HepG2 (cell line): ENCODE measurements around the gene SPTBN4. TPM values are rescaled to one million over a fixed set of nuclear protein-coding genes. Genes with fewer than 3 reads are reported as not detected.

Source experiments
- FOXA1 ChIP-seq, 2 experiments: fragments of 450-650 bp in 1 of 2; sonication (generic) in 1 of 2; formaldehyde crosslinking in 1 of 2; IDR thresholded peaks; 2 replicates each; pipeline versions ENCODE4 v1.4.0 to v1.6.1; 2016 to 2020; ENCODE audit warnings: missing genetic modification reagents in 1 of 2
- NR2C2 ChIP-seq: sonication (generic); formaldehyde crosslinking; IDR thresholded peaks from 2 replicates; pipeline ENCODE4 v1.4.0; 2020; ENCODE audit warnings: missing genetic modification reagents, mild to moderate bottlenecking, moderate library complexity, borderline replicate concordance
- SYNCRIP ChIP-seq: fragments of 200-400 bp; formaldehyde crosslinking; IDR thresholded peaks from 2 replicates; pipeline ENCODE4 v1.6.1; 2018; ENCODE audit warnings: mild to moderate bottlenecking, low read depth, low read length; ENCODE audit not compliant: insufficient read depth
- TGIF2 ChIP-seq: IDR thresholded peaks from 2 replicates; pipeline ENCODE4 v1.6.1; 2016; ENCODE audit warnings: control low read depth, missing compliant biosample characterization
- ZFX ChIP-seq: sonication (generic); formaldehyde crosslinking; IDR thresholded peaks from 2 replicates; pipeline ENCODE4 v1.4.0; 2020; ENCODE audit warnings: mild to moderate bottlenecking, low read depth, missing genetic modification reagents, moderate library complexity
- ZNF136 ChIP-seq: sonication (generic); formaldehyde crosslinking; IDR thresholded peaks from 2 replicates; pipeline ENCODE4 v1.8.1; 2022; ENCODE audit warnings: low read depth, mild to moderate bottlenecking, moderate library complexity, missing genetic modification reagents
- ZNF138 ChIP-seq: sonication (generic); formaldehyde crosslinking; IDR thresholded peaks from 2 replicates; pipeline ENCODE4 v1.5.0; 2020; ENCODE audit warnings: mild to moderate bottlenecking, low read depth, missing genetic modification reagents
- polyA plus RNA-seq, 8 experiments: library from polyadenylated mRNA; depleted of rRNA in 3 of 8; stranded (reverse) in 7 of 8; unstranded in 1 of 8; fragments of >200 nt; fragmentation: Illumina TruSeq in 4 of 8; extraction: Trizol in 4 of 8; gene quantifications; 2 replicates each; pipeline versions ENCODE4 v1.2.1 to v1.2.3, GENCODE V29; 2011 to 2016; ENCODE audit warnings: low read depth in 4 of 8, missing spikeins in 1 of 8, mixed read lengths in 1 of 8; ENCODE audit not compliant: insufficient read depth in 1 of 8
- total RNA-seq, 5 experiments: library from RNA; depleted of rRNA; stranded (reverse); fragments of >200 nt; fragmentation: Illumina TruSeq; extraction: Trizol; gene quantifications; 2 replicates each; pipeline ENCODE4 v1.2.3, GENCODE V29; 2016; ENCODE audit warnings: low read depth in 1 of 5
- TF ChIP-seq, protein P1 (sequence below): sonication (generic); formaldehyde crosslinking; IDR thresholded peaks from 2 replicates; pipeline ENCODE4 v1.4.0; 2020; ENCODE audit warnings: low read depth, mild to moderate bottlenecking, missing genetic modification reagents
- TF ChIP-seq, protein P2 (sequence below): sonication (generic); formaldehyde crosslinking; IDR thresholded peaks from 2 replicates; pipeline ENCODE4 v1.5.1; 2020; ENCODE audit warnings: missing genetic modification reagents, mild to moderate bottlenecking, borderline replicate concordance
- TF ChIP-seq, protein P3 (sequence below): sonication (generic); formaldehyde crosslinking; IDR thresholded peaks from 2 replicates; pipeline ENCODE4 v1.4.0; 2020; ENCODE audit warnings: mild to moderate bottlenecking, missing genetic modification reagents
- TF ChIP-seq, protein P4 (sequence below): sonication (generic); formaldehyde crosslinking; IDR thresholded peaks from 2 replicates; pipeline ENCODE4 v1.5.1; 2020; ENCODE audit warnings: mild to moderate bottlenecking, missing genetic modification reagents, borderline replicate concordance
- TF ChIP-seq, protein P5 (sequence below): sonication (generic); formaldehyde crosslinking; IDR thresholded peaks from 2 replicates; pipeline ENCODE4 v1.4.0; 2020; ENCODE audit warnings: missing genetic modification reagents
- TF ChIP-seq, protein P6 (sequence below): sonication (generic); formaldehyde crosslinking; IDR thresholded peaks from 2 replicates; pipeline ENCODE4 v1.5.1; 2020; ENCODE audit warnings: missing genetic modification reagents, mild to moderate bottlenecking, borderline replicate concordance
- TF ChIP-seq, protein P7 (sequence below): IDR thresholded peaks from 2 replicates; pipeline ENCODE4 v1.6.1; 2016
- TF ChIP-seq, protein P8 (sequence below): sonication (generic); formaldehyde crosslinking; IDR thresholded peaks from 2 replicates; pipeline ENCODE4 v1.8.0; 2022; ENCODE audit warnings: missing genetic modification reagents, mild to moderate bottlenecking, borderline replicate concordance

Gene SPTBN4
- total and polyA plus RNA-seq, 2 of the 13 experiments (the other 11 are each of a cell fraction or from before 2014, with no cell fraction given), result 0.11 TPM

DNA sequence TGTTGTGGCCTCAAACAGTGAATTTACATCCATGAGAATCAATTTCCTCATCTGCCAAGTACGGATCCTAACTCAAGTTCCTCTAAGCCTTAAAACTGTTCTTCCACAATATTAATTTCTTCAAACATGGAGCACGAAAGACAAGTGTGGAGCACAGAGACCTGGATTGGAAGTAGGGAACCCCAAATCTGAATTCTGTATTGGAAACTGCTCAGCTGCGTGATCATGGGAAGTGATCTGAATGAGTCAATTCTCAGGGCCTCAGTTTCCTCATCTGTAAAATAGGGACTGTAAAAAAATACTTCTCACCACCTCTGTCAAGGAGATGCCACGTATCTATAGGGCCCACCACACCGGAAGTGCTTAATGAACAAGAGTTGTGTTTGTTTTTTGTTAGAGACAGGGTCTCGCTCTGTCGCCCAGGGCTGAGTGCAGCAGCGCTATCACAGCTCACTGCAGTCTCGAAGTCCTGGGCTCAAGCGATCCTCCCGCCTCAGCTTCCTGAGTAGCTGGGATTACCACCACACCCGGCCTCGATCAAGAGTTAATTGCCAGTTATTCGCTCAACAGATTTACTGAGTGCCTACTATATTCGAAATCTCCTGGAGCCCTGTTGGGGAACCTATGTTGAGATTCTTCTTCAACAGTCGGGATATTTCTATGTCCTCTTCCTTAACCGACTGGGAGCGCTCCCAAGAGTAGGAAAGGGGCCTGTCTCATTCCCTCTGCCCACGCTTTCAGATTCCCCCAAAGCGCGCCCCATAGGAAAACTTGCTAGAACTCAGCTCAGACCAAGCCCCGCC, 24.3 kb upstream of the SPTBN4 start (continued):
- TF ChIP-seq, protein P1, sequence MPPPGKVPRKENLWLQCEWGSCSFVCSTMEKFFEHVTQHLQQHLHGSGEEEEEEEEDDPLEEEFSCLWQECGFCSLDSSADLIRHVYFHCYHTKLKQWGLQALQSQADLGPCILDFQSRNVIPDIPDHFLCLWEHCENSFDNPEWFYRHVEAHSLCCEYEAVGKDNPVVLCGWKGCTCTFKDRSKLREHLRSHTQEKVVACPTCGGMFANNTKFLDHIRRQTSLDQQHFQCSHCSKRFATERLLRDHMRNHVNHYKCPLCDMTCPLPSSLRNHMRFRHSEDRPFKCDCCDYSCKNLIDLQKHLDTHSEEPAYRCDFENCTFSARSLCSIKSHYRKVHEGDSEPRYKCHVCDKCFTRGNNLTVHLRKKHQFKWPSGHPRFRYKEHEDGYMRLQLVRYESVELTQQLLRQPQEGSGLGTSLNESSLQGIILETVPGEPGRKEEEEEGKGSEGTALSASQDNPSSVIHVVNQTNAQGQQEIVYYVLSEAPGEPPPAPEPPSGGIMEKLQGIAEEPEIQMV (CRISPR knock-in tag), result no peak
- TF ChIP-seq, protein P2, sequence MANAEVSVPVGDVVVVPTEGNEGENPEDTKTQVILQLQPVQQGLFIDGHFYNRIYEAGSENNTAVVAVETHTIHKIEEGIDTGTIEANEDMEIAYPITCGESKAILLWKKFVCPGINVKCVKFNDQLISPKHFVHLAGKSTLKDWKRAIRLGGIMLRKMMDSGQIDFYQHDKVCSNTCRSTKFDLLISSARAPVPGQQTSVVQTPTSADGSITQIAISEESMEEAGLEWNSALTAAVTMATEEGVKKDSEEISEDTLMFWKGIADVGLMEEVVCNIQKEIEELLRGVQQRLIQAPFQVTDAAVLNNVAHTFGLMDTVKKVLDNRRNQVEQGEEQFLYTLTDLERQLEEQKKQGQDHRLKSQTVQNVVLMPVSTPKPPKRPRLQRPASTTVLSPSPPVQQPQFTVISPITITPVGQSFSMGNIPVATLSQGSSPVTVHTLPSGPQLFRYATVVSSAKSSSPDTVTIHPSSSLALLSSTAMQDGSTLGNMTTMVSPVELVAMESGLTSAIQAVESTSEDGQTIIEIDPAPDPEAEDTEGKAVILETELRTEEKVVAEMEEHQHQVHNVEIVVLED (CRISPR knock-in tag), result no peak
- TF ChIP-seq ZNF138 (CRISPR knock-in tag) (no peak), ZNF136 (no peak), ZFX (CRISPR knock-in tag) (0 out of 2 replicates have a peak, but pooled peaks have one; percentile 30), FOXA1 (IDR thresholded peaks at IDR 0.05) (no peak), FOXA1 (CRISPR knock-in tag; IDR thresholded peaks at IDR 0.05) (no peak), NR2C2 (CRISPR knock-in tag) (no peak), TGIF2 (no peak), SYNCRIP (no peak)
- TF ChIP-seq, protein P3, sequence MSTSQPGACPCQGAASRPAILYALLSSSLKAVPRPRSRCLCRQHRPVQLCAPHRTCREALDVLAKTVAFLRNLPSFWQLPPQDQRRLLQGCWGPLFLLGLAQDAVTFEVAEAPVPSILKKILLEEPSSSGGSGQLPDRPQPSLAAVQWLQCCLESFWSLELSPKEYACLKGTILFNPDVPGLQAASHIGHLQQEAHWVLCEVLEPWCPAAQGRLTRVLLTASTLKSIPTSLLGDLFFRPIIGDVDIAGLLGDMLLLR, result 0 out of 2 replicates have a peak, but pooled peaks have one; percentile 24
- TF ChIP-seq, protein P4, sequence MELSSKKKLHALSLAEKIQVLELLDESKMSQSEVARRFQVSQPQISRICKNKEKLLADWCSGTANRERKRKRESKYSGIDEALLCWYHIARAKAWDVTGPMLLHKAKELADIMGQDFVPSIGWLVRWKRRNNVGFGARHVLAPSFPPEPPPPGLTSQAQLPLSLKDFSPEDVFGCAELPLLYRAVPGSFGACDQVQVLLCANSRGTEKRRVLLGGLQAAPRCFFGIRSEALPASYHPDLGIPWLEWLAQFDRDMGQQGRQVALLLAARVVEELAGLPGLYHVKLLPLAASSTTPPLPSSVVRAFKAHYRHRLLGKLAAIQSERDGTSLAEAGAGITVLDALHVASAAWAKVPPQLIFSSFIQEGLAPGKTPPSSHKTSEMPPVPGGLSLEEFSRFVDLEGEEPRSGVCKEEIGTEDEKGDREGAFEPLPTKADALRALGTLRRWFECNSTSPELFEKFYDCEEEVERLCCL (CRISPR knock-in tag), result no peak
- TF ChIP-seq, protein P5, sequence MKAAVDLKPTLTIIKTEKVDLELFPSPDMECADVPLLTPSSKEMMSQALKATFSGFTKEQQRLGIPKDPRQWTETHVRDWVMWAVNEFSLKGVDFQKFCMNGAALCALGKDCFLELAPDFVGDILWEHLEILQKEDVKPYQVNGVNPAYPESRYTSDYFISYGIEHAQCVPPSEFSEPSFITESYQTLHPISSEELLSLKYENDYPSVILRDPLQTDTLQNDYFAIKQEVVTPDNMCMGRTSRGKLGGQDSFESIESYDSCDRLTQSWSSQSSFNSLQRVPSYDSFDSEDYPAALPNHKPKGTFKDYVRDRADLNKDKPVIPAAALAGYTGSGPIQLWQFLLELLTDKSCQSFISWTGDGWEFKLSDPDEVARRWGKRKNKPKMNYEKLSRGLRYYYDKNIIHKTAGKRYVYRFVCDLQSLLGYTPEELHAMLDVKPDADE (CRISPR knock-in tag), result no peak
- TF ChIP-seq, protein P6, sequence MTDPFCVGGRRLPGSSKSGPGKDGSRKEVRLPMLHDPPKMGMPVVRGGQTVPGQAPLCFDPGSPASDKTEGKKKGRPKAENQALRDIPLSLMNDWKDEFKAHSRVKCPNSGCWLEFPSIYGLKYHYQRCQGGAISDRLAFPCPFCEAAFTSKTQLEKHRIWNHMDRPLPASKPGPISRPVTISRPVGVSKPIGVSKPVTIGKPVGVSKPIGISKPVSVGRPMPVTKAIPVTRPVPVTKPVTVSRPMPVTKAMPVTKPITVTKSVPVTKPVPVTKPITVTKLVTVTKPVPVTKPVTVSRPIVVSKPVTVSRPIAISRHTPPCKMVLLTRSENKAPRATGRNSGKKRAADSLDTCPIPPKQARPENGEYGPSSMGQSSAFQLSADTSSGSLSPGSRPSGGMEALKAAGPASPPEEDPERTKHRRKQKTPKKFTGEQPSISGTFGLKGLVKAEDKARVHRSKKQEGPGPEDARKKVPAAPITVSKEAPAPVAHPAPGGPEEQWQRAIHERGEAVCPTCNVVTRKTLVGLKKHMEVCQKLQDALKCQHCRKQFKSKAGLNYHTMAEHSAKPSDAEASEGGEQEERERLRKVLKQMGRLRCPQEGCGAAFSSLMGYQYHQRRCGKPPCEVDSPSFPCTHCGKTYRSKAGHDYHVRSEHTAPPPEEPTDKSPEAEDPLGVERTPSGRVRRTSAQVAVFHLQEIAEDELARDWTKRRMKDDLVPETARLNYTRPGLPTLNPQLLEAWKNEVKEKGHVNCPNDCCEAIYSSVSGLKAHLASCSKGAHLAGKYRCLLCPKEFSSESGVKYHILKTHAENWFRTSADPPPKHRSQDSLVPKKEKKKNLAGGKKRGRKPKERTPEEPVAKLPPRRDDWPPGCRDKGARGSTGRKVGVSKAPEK (CRISPR knock-in tag), result no peak
- TF ChIP-seq, protein P7, sequence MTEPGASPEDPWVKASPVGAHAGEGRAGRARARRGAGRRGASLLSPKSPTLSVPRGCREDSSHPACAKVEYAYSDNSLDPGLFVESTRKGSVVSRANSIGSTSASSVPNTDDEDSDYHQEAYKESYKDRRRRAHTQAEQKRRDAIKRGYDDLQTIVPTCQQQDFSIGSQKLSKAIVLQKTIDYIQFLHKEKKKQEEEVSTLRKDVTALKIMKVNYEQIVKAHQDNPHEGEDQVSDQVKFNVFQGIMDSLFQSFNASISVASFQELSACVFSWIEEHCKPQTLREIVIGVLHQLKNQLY (CRISPR knock-in tag), result no peak
- TF ChIP-seq, protein P8, sequence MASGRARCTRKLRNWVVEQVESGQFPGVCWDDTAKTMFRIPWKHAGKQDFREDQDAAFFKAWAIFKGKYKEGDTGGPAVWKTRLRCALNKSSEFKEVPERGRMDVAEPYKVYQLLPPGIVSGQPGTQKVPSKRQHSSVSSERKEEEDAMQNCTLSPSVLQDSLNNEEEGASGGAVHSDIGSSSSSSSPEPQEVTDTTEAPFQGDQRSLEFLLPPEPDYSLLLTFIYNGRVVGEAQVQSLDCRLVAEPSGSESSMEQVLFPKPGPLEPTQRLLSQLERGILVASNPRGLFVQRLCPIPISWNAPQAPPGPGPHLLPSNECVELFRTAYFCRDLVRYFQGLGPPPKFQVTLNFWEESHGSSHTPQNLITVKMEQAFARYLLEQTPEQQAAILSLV (CRISPR knock-in tag), result no peak
